Urinary bladder (tissue), 4 donors: ENCODE data around the gene MAP3K2. TPM values are rescaled to one million over a fixed set of nuclear protein-coding genes. Genes with fewer than 3 reads are reported as not detected.
A peak's percentile ranks its signal among the peaks of the same experiment; 100 is the strongest.

ENCODE experiments used
- DNase-seq: peaks from one replicate; pipeline ENCODE4 v3.0.0-alpha.2; 2015; ENCODE audit errors: extremely low spot score
- H3K27ac ChIP-seq: one replicate; pipeline ENCODE4 v1.5.1; 2013; ENCODE audit warnings: low read depth, mild to moderate bottlenecking, moderate library complexity
- H3K36me3 ChIP-seq: one replicate; pipeline ENCODE4 v1.6.1; 2013; ENCODE audit warnings: mild to moderate bottlenecking, moderate library complexity; ENCODE audit not compliant: insufficient read depth
- H3K4me1 ChIP-seq: one replicate; pipeline ENCODE4 v1.6.1; 2013; ENCODE audit warnings: mild to moderate bottlenecking, moderate library complexity; ENCODE audit not compliant: insufficient read depth
- H3K4me3 ChIP-seq: one replicate; pipeline ENCODE4 v1.5.1; 2013; ENCODE audit warnings: low read depth, low read length
- WGBS: extraction: QIAGEN DNeasy Blood & Tissue Kit; methylation state at CpG from one replicate; pipeline ENCODE4 v1.1.7; 2013; 5-methylcytosine and 5-hydroxymethylcytosine counted together
- polyA plus RNA-seq: library from polyadenylated mRNA; stranded (reverse); fragments of 200-250 nt; gene quantifications from one replicate; pipeline ENCODE4 v1.2.3, GENCODE V29; 2013
- total RNA-seq: library from RNA; depleted of rRNA; stranded (reverse); fragments of >200 nt; gene quantifications from one replicate; pipeline ENCODE4 v1.2.3, GENCODE V29; 2014
- donor health status: healthy with polysubstance abuse.
- donor health status: healthy.

Gene MAP3K2
- 61.3 TPM for total RNA-seq
- 11.3 TPM for polyA plus RNA-seq

- H3K4me3 ChIP-seq = peak within 1 kb of the TSS; percentile 72
- WGBS = under 1% methylated on average over 100 of the region's 100 CpGs
- no peaks in the 10 kb centered on the region for H3K4me1 ChIP-seq
- H3K36me3 ChIP-seq = no peaks in the 10 kb centered on the region
- H3K27ac ChIP-seq = peak within 1 kb of the TSS; percentile 96
- DNase-seq = peak; percentile 49
These were observed at the start of gene MAP3K2 for GRCh38 chr2:127387655-127388422. Gene MAP3K2 (minus strand): TSS chr2:127387975. CDS start chr2:127343129, 44,846 bp downstream.

GRCh38 chr2:127437056-127437455, 49.3 kb upstream of the MAP3K2 start:
- no peaks in the 10 kb centered on the region for H3K4me1 ChIP-seq
- no peak for DNase-seq
- no peak overlapping the region for H3K4me3 ChIP-seq
- no peaks in the 10 kb centered on the region for H3K36me3 ChIP-seq
- H3K27ac ChIP-seq = no peak overlapping the region
- 89% methylated on average over 9 of the region's 9 CpGs for WGBS

GRCh38 chr2:127434515-127434914, 46.7 kb upstream of the MAP3K2 start:
- 92% methylated on average over 6 of the region's 6 CpGs for WGBS
- no peaks in the 10 kb centered on the region for H3K4me1 ChIP-seq
- no peak overlapping the region for H3K27ac ChIP-seq
- no peak overlapping the region for H3K4me3 ChIP-seq
- no peak for DNase-seq
- H3K36me3 ChIP-seq = no peaks in the 10 kb centered on the region

- no peaks in the 10 kb centered on the region for H3K4me1 ChIP-seq
- 82% methylated on average over 14 of the region's 14 CpGs for WGBS
- H3K4me3 ChIP-seq = no peak overlapping the region
- DNase-seq = no peak
- no peak overlapping the region for H3K27ac ChIP-seq
- H3K36me3 ChIP-seq = no peaks in the 10 kb centered on the region
These were observed 43.7 kb upstream of the MAP3K2 start for GRCh38 chr2:127431408-127432023.

- no peaks in the 10 kb centered on the region for H3K4me1 ChIP-seq
- H3K36me3 ChIP-seq = no peaks in the 10 kb centered on the region
- no peak overlapping the region for H3K4me3 ChIP-seq
- WGBS = 82% methylated on average over 7 of the region's 7 CpGs
- DNase-seq = no peak
- H3K27ac ChIP-seq = no peak overlapping the region
These were observed 42.2 kb upstream of the MAP3K2 start for GRCh38 chr2:127429844-127430425.

- WGBS = 92% methylated on average over 4 of the region's 4 CpGs
These were observed 41.5 kb upstream of the MAP3K2 start for GRCh38 chr2:127429291-127429690.

GRCh38 chr2:127428815-127429109, 41.0 kb upstream of the MAP3K2 start:
- no peak for DNase-seq
- H3K4me1 ChIP-seq = no peaks in the 10 kb centered on the region
- H3K4me3 ChIP-seq = no peak overlapping the region
- H3K36me3 ChIP-seq = no peaks in the 10 kb centered on the region
- WGBS = 89% methylated on average over 6 of the region's 6 CpGs
- no peak overlapping the region for H3K27ac ChIP-seq

More at GRCh38 chr2:127429291-127429690, 41.5 kb upstream of the MAP3K2 start:
- H3K4me3 ChIP-seq = no peak overlapping the region
- no peak for DNase-seq
- no peaks in the 10 kb centered on the region for H3K4me1 ChIP-seq
- H3K36me3 ChIP-seq = no peaks in the 10 kb centered on the region
- H3K27ac ChIP-seq = no peak overlapping the region

GRCh38 chr2:127428057-127428814, 40.5 kb upstream of the MAP3K2 start:
- Histone ChIP-seq H3K27ac (no peak overlapping the region), H3K4me3 (no peak overlapping the region), H3K4me1 (no peaks in the 10 kb centered on the region), H3K36me3 (no peaks in the 10 kb centered on the region)
- 95% methylated on average over 36 of the region's 36 CpGs for WGBS
- no peak for DNase-seq

GRCh38 chr2:127427376-127428056, 39.7 kb upstream of the MAP3K2 start:
- H3K27ac ChIP-seq = no peak overlapping the region
- H3K4me3 ChIP-seq = no peak overlapping the region
- H3K36me3 ChIP-seq = no peaks in the 10 kb centered on the region
- WGBS = 90% methylated on average over 7 of the region's 7 CpGs
- no peak for DNase-seq
- H3K4me1 ChIP-seq = no peaks in the 10 kb centered on the region

GRCh38 chr2:127426501-127427354, 39.0 kb upstream of the MAP3K2 start:
- no peaks in the 10 kb centered on the region for H3K4me1 ChIP-seq
- no peaks in the 10 kb centered on the region for H3K36me3 ChIP-seq
- H3K4me3 ChIP-seq = no peak overlapping the region
- H3K27ac ChIP-seq = no peak overlapping the region
- WGBS = 92% methylated on average over 10 of the region's 10 CpGs
- no peak for DNase-seq

- Histone ChIP-seq H3K4me3 (no peak overlapping the region), H3K27ac (no peak overlapping the region), H3K36me3 (no peaks in the 10 kb centered on the region), H3K4me1 (no peaks in the 10 kb centered on the region)
- 92% methylated on average over 16 of the region's 16 CpGs for WGBS
- DNase-seq = no peak
These were observed 38.0 kb upstream of the MAP3K2 start for GRCh38 chr2:127425540-127426490.
